Muscle of arm (tissue), 12 donors: Measurements from ENCODE around the gene CHI3L2. TPM values are rescaled to one million over a fixed set of nuclear protein-coding genes. Genes with fewer than 3 reads are reported as not detected.

ENCODE experiments used
- DNase-seq: peaks from one replicate; pipeline ENCODE4 v3.0.0-alpha.2; 2013
- polyA plus RNA-seq, 12 donors: library from polyadenylated mRNA; unstranded; fragments of 120-200 nt; gene quantifications; one replicate each; pipeline ENCODE4 v1.2.1, GENCODE V29; 2013; ENCODE audit not compliant: insufficient read length in 12 of 12

CHI3L2 gene
- polyA plus RNA-seq, 12 donors = 0.22 to 4.3 (median 0.83) TPM; not detected in 8

GRCh38 chr1:111219557-111220286, 7.8 kb upstream of the CHI3L2 start:
- no peak for DNase-seq

- no peak for DNase-seq
These were observed 7.1 kb upstream of the CHI3L2 start for GRCh38 chr1:111220302-111220890.

- DNase-seq = no peak
These were observed 6.3 kb upstream of the CHI3L2 start for GRCh38 chr1:111221276-111221632.

GRCh38 chr1:111221633-111222291, 5.8 kb upstream of the CHI3L2 start:
- DNase-seq = no peak

- no peak for DNase-seq
These were observed 5.0 kb upstream of the CHI3L2 start for GRCh38 chr1:111222308-111223125.

GRCh38 chr1:111223126-111223685, 4.3 kb upstream of the CHI3L2 start:
- DNase-seq = no peak

GRCh38 chr1:111225091-111225490, 2.4 kb upstream of the CHI3L2 start:
- DNase-seq = no peak

GRCh38 chr1:111225717-111226400, 1.7 kb upstream of the CHI3L2 start:
- DNase-seq = no peak

GRCh38 chr1:111227851-111228747, 586 bp downstream of the CHI3L2 start:
- no peak for DNase-seq

- DNase-seq = no peak
These were observed 1.2 kb downstream of the CHI3L2 start for GRCh38 chr1:111228748-111229126.

GRCh38 chr1:111232134-111232533, 4.6 kb downstream of the CHI3L2 start:
- DNase-seq = no peak

GRCh38 chr1:111234258-111234657, 6.7 kb downstream of the CHI3L2 start:
- no peak for DNase-seq

- DNase-seq = no peak
These were observed 7.4 kb downstream of the CHI3L2 start for GRCh38 chr1:111234866-111235265.

- DNase-seq = no peak
These were observed 8.9 kb downstream of the CHI3L2 start for GRCh38 chr1:111236379-111236778.

GRCh38 chr1:111236806-111237205, 9.3 kb downstream of the CHI3L2 start:
- no peak for DNase-seq

- DNase-seq = no peak
These were observed 10.7 kb downstream of the CHI3L2 start for GRCh38 chr1:111238056-111238795.

GRCh38 chr1:111241797-111242196, 14.3 kb downstream of the CHI3L2 start:
- DNase-seq = no peak

GRCh38 chr1:111242805-111243523, 15.5 kb downstream of the CHI3L2 start:
- no peak for DNase-seq
